Measurements from ENCODE around the gene SLC47A1.
A peak's percentile ranks its signal among the peaks of the same experiment; 100 is the strongest.
"Not testable (repeated sequence)": the region's sequence is repeated elsewhere in the genome, so short reads cannot be mapped to it uniquely, and the experiment has no call there.

SLC47A1 gene

DNA sequence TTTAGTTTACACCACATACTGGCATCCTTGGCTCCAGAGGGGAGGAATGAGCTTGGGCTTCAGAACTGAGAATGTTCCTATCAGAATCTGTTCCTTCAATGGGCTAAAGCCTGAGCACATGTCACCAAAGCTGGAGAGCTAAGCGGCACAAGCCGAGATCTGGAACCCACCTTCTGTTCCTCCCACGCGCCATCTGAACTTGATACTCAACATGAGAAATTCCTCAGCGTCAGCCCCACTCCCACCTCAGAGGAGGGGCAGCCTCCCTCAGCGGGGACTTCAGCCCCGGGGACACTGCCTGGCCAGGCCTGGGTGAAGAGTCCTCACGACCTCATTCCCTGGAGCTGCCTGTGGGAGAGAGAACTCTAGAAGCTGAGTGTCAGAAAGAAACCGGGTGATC, 22.8 kb upstream of the SLC47A1 start:
- no peaks in the 10 kb centered on the region for H3K4me1 ChIP-seq (ENCODE audit: insufficient read depth, low read length)

DNA sequence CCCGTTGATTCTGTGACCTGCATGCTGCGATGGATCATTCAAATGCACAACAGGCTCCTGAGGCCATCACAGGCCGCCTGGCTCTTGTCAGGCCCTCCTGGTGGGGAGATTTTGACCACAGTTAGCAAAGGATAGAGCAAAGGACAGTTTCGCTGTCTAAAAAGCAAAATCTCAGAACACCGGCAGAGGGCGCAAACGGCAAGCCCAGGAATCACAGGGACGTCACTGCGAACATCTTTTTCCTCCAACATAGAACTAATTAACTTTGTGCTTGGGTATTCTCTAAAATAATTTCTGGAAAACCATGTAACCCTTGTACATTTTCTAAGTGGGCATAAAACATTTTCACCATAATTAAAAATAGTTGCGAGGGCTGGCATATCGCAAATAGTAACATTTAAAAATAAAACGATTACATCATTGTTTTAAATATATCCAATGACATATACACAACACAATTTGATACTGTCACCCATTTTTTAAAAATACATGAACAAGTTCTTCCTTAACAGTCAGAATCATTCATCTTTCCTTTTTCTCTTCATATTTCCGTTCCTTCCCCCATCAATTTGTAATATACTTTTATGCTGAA, 19.7 kb upstream of the SLC47A1 start:
- Histone ChIP-seq H3K4me3 (ENCODE audit: low read depth in 1 of 2, low read length in 2 of 2) (no peak overlapping the region), H3K9me3 (ENCODE audit: insufficient read depth, low read length, severe bottlenecking) (no peaks in the 10 kb centered on the region), H3K27me3 (ENCODE audit: insufficient read depth, low read length, poor library complexity) (peaks cover 1% of the 10 kb centered on the region), H3K79me2 (ENCODE audit: insufficient read depth, low read length) (no peaks in the 10 kb centered on the region), H3K4me2 (ENCODE audit: insufficient read depth, low read length) (no peak overlapping the region), H3K9ac (ENCODE audit: low read depth, low read length) (no peak overlapping the region), H3K36me3 (ENCODE audit: insufficient read depth, low read length) (no peaks in the 10 kb centered on the region), H3K27ac (ENCODE audit: low read length) (no peak overlapping the region), H4K20me1 (ENCODE audit: insufficient read depth, low read length) (no peaks in the 10 kb centered on the region; the same call in 1 of the 2 replicates), H2AFZ (ENCODE audit: low read depth, low read length) (no peak overlapping the region), H3K4me1 (ENCODE audit: insufficient read depth, low read length) (no peaks in the 10 kb centered on the region)
- ATAC-seq (ENCODE audit: insufficient read depth, low read depth): peak; percentile 57
- TF ChIP-seq, protein P1, sequence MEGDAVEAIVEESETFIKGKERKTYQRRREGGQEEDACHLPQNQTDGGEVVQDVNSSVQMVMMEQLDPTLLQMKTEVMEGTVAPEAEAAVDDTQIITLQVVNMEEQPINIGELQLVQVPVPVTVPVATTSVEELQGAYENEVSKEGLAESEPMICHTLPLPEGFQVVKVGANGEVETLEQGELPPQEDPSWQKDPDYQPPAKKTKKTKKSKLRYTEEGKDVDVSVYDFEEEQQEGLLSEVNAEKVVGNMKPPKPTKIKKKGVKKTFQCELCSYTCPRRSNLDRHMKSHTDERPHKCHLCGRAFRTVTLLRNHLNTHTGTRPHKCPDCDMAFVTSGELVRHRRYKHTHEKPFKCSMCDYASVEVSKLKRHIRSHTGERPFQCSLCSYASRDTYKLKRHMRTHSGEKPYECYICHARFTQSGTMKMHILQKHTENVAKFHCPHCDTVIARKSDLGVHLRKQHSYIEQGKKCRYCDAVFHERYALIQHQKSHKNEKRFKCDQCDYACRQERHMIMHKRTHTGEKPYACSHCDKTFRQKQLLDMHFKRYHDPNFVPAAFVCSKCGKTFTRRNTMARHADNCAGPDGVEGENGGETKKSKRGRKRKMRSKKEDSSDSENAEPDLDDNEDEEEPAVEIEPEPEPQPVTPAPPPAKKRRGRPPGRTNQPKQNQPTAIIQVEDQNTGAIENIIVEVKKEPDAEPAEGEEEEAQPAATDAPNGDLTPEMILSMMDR (IDR thresholded peaks at IDR 0.05; ENCODE audit: borderline replicate concordance, extremely low read depth, low read length, poor library complexity, severe bottlenecking): peak; percentile 91
- no peak for TF ChIP-seq EZH2 (IDR thresholded peaks at IDR 0.05; ENCODE audit: borderline replicate concordance, low read depth, low read length, severe bottlenecking)
- DNase-seq: peak; percentile 52

More for the DNA sequence above, 22.8 kb upstream of the SLC47A1 start:
- peaks cover 6% of the 10 kb centered on the region for H3K27me3 ChIP-seq (ENCODE audit: insufficient read depth, low read length, poor library complexity)
- ATAC-seq (ENCODE audit: insufficient read depth, low read depth) (no peak), DNase-seq (no peak)
- H3K9ac ChIP-seq (ENCODE audit: low read depth, low read length): no peak overlapping the region
- H3K4me2 ChIP-seq (ENCODE audit: insufficient read depth, low read length): no peak overlapping the region
- H3K36me3 ChIP-seq (ENCODE audit: insufficient read depth, low read length): no peaks in the 10 kb centered on the region
- no peak overlapping the region for H2AFZ ChIP-seq (ENCODE audit: low read depth, low read length)
- no peaks in the 10 kb centered on the region; the same call in 1 of the 2 replicates for H4K20me1 ChIP-seq (ENCODE audit: insufficient read depth, low read length)
- no peaks in the 10 kb centered on the region for H3K79me2 ChIP-seq (ENCODE audit: insufficient read depth, low read length)
- TF ChIP-seq, protein P1 (IDR thresholded peaks at IDR 0.05; ENCODE audit: borderline replicate concordance, extremely low read depth, low read length, poor library complexity, severe bottlenecking): no peak
- no peak for TF ChIP-seq EZH2 (IDR thresholded peaks at IDR 0.05; ENCODE audit: borderline replicate concordance, low read depth, low read length, severe bottlenecking)
- no peaks in the 10 kb centered on the region for H3K9me3 ChIP-seq (ENCODE audit: insufficient read depth, low read length, severe bottlenecking)
- no peak overlapping the region for H3K4me3 ChIP-seq (ENCODE audit: low read depth in 1 of 2, low read length in 2 of 2)
- no peak overlapping the region for H3K27ac ChIP-seq (ENCODE audit: low read length)

DNA sequence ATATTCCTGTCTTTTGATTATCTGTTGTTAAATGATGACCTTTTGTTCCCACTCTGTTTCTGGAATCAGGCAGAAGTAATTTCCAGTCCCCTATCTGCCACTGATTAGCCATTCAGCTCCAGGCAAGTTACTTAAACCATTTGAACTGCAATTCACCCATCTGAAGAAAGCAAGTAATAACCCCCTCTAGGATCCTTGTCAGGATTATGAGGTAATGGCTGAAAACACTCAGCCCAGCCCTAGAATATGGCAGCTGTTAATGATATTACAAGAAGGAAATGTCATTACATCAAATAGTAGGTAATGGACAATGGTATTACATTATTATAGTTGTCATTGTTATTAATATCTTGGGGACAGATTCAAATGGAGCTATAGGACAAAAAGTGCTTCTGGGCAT, 16.0 kb upstream of the SLC47A1 start:
- Histone ChIP-seq H3K4me3 (ENCODE audit: low read depth in 1 of 2, low read length in 2 of 2) (no peak overlapping the region), H3K9ac (ENCODE audit: low read depth, low read length) (no peak overlapping the region), H4K20me1 (ENCODE audit: insufficient read depth, low read length) (no peaks in the 10 kb centered on the region; the same call in 1 of the 2 replicates), H3K79me2 (ENCODE audit: insufficient read depth, low read length) (no peaks in the 10 kb centered on the region), H3K36me3 (ENCODE audit: insufficient read depth, low read length) (no peaks in the 10 kb centered on the region), H3K4me2 (ENCODE audit: insufficient read depth, low read length) (no peak overlapping the region), H3K9me3 (ENCODE audit: insufficient read depth, low read length, severe bottlenecking) (no peaks in the 10 kb centered on the region), H3K4me1 (ENCODE audit: insufficient read depth, low read length) (no peaks in the 10 kb centered on the region), H2AFZ (ENCODE audit: low read depth, low read length) (no peak overlapping the region), H3K27me3 (ENCODE audit: insufficient read depth, low read length, poor library complexity) (peaks cover 7% of the 10 kb centered on the region), H3K27ac (ENCODE audit: low read length) (no peak overlapping the region)
- TF ChIP-seq, protein P1 (IDR thresholded peaks at IDR 0.05; ENCODE audit: borderline replicate concordance, extremely low read depth, low read length, poor library complexity, severe bottlenecking): no peak
- TF ChIP-seq EZH2 (IDR thresholded peaks at IDR 0.05; ENCODE audit: borderline replicate concordance, low read depth, low read length, severe bottlenecking): no peak
- no peak for ATAC-seq (ENCODE audit: insufficient read depth, low read depth)
- DNase-seq: no peak

DNA sequence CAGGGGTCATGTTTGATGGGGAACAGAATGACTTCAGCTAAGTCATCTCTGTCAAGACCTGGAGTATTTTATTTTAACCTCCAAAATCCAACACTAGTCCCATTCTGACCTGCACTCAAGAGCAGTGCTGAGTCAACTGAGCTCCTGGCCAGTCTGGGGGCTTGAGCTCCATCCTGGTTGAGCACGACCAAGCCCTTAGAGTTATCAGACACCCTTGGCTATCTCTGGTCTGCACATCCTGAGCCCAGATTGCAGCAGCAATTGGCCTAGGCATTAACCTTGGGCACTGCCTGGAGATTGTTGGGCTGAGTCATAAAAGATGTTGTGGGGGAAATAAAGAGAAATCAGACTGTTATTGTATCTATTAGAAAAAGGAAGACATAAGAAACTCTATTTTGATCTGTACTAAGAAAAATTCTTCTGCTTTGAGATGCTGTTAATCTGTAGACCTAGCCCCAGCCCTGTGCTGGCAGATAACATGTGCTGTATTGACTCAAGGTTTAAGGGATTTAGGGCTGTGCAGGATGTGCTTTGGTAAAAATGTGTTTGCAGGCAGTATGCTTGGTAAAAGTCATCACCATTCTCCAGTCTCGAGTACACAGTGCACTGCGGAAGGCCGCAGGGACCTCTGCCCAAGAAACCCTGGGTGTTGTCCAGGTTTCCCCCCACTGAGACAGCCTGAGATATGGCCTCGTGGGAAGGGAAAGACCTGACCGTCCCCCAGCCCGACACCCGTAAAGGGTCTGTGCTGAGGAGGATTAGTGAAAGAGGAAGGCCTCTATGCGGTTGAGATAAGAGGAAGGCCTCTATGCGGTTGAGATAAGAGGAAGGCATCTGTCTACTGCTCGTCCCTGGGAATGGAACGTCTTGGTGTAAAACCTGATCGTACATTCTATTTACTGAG, 14.0 kb upstream of the SLC47A1 start:
- H3K27ac ChIP-seq (ENCODE audit: low read length); DNase-seq; H3K79me2 ChIP-seq (ENCODE audit: insufficient read depth, low read length); H2AFZ ChIP-seq (ENCODE audit: low read depth, low read length); H3K27me3 ChIP-seq (ENCODE audit: insufficient read depth, low read length, poor library complexity); H3K4me1 ChIP-seq (ENCODE audit: insufficient read depth, low read length); ATAC-seq (ENCODE audit: insufficient read depth, low read depth); H3K36me3 ChIP-seq (ENCODE audit: insufficient read depth, low read length); H3K4me3 ChIP-seq (ENCODE audit: low read depth in 1 of 2, low read length in 2 of 2); H3K4me2 ChIP-seq (ENCODE audit: insufficient read depth, low read length); H3K9ac ChIP-seq (ENCODE audit: low read depth, low read length); H3K9me3 ChIP-seq (ENCODE audit: insufficient read depth, low read length, severe bottlenecking); H4K20me1 ChIP-seq (ENCODE audit: insufficient read depth, low read length): not testable (repeated sequence)

Measured in DND-41 (cell line).